ENCODE results near the gene PDLIM5.

- TF ChIP-seq TEAD4 (IDR thresholded peaks at IDR 0.05) (no peak), EGR1 (IDR thresholded peaks at IDR 0.05) (no peak), RAD21 (IDR thresholded peaks at IDR 0.05; ENCODE audit: low read depth) (no peak), USF1 (IDR thresholded peaks at IDR 0.05) (no peak), TCF12 (IDR thresholded peaks at IDR 0.05; ENCODE audit: low read depth) (no peak), EP300 (IDR thresholded peaks at IDR 0.05; ENCODE audit: borderline replicate concordance) (no peak), REST (IDR thresholded peaks at IDR 0.05; ENCODE audit: low read depth) (no peak), FOXM1 (IDR thresholded peaks at IDR 0.05; ENCODE audit: borderline replicate concordance, low read depth) (no peak)
These were observed 16.5 kb downstream of the PDLIM5 start for GRCh38 chr4:94468093-94468769.
